ENCODE measurements around the gene IGSF10. TPM values are rescaled to one million over a fixed set of nuclear protein-coding genes. Genes with fewer than 3 reads are reported as not detected.

The IGSF10 gene
- total and polyA plus RNA-seq, 2 of the 8 experiments (the other 6 are each of a cell fraction or from before 2014, with no cell fraction given), result 0.59 to 0.95 TPM

GRCh38 chr3:151483961-151484520, 23.2 kb upstream of the IGSF10 start (continued):
- TF ChIP-seq SP1 (IDR thresholded peaks at IDR 0.05; ENCODE audit: low read depth, low read length), result no peak
- no peak for TF ChIP-seq TBP (IDR thresholded peaks at IDR 0.05; ENCODE audit: low read depth, low read length)
- TF ChIP-seq ZNF274 (IDR thresholded peaks at IDR 0.05; ENCODE audit: borderline replicate concordance, extremely low read depth, low read length), result no peak
- no peak for TF ChIP-seq GABPA (IDR thresholded peaks at IDR 0.05; ENCODE audit: borderline replicate concordance, insufficient read depth, low read length)
- TF ChIP-seq NRF1 (IDR thresholded peaks at IDR 0.05; ENCODE audit: low read depth, low read length), result no peak
- no peak for TF ChIP-seq ATF2 (IDR thresholded peaks at IDR 0.05; ENCODE audit: low read length)
